ENCODE results near the gene NIPBL. TPM values are rescaled to one million over a fixed set of nuclear protein-coding genes. Genes with fewer than 3 reads are reported as not detected.

NIPBL gene
- total RNA-seq, 2 donors from 2014 or later = 43.2 to 53.6 TPM

DNA sequence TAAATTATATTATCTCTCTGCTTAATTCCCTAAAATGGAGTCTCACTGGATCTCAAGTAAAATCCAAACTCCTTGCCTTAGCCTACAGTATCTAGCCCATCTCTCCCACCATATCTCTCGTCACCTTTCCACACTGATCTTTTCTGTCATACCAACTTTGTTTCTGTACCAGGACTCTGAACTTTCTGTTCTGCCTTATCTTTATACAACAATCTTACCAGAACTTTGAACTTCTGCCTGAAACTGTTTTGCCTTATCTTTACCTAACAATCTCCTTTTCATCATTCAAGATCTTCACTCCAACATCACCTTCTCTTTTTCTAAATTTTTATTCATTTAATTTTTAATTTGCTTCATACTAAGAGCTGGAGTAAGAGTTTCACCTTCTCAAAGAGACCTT lies 233.6 kb downstream of the NIPBL start:
- Histone ChIP-seq H3K36me3 (peaks cover 0 to 4% of the 10 kb centered on the region in 2 donors), H3K4me1 (replicated peaks) (no peaks in the 10 kb centered on the region), H3K9me3 (no peaks in the 10 kb centered on the region), H3K27ac (no peak overlapping the region), H3K4me3 (no peak overlapping the region), H3K27me3 (replicated peaks; ENCODE audit: insufficient read depth) (no peaks in the 10 kb centered on the region)
- intact Hi-C loops (cut with DNase I) = no loop called here
- TF ChIP-seq POLR2AphosphoS5 (IDR thresholded peaks at IDR 0.05) = no peak
- TF ChIP-seq, protein P1, sequence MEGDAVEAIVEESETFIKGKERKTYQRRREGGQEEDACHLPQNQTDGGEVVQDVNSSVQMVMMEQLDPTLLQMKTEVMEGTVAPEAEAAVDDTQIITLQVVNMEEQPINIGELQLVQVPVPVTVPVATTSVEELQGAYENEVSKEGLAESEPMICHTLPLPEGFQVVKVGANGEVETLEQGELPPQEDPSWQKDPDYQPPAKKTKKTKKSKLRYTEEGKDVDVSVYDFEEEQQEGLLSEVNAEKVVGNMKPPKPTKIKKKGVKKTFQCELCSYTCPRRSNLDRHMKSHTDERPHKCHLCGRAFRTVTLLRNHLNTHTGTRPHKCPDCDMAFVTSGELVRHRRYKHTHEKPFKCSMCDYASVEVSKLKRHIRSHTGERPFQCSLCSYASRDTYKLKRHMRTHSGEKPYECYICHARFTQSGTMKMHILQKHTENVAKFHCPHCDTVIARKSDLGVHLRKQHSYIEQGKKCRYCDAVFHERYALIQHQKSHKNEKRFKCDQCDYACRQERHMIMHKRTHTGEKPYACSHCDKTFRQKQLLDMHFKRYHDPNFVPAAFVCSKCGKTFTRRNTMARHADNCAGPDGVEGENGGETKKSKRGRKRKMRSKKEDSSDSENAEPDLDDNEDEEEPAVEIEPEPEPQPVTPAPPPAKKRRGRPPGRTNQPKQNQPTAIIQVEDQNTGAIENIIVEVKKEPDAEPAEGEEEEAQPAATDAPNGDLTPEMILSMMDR (IDR thresholded peaks at IDR 0.05) = no peak
- TF ChIP-seq POLR2A (IDR thresholded peaks at IDR 0.05) = no peak
- 100% methylated on average over 1 of the region's 1 CpG for WGBS
- DNase-seq (ENCODE audit: low spot score) = no peak

DNA sequence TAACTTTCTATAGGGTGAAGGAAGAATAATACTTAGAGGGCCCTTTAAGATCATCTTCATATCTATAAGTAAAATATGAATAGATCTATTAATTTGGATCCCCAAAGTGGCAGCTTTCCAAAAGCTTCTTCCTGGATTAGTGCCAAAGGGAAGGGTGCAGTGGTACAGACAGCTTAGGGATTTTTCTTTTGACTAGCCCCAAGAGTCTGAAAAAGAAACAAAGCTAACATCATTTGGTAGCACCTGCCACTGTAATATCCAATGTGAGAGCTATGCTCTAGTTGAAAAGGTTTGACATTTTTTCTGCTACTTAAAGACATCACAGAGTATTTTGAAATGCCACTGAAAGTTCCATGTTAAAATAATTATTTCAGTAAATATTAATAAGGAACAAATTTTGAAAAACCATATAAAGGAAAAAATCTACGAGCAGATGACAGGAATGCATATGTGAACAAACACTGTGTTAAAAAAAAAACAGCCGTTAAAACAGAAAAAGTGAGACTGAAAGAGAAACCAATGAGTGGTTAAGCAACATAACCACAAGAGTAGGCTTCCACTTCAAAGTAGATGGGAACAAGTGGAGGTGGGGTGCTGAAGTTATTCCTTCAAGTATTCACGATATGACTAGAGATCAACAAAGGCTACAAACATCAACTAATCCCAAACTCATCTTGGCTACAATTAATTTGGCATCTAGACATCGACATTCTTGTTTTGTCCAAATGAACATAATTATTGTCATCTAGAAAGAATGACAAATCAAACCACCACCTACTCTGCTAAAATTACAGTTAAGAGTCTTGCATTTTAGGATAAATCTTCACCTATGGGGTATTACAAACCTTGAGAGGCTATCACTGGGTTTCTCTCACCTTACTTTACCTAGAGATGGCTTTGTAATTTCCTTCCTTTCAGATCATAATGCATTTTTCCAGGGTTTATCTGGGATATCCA lies 235.1 kb downstream of the NIPBL start:
- intact Hi-C loops (cut with DNase I) = no loop called here
- H3K27me3 ChIP-seq (replicated peaks; ENCODE audit: insufficient read depth) = no peaks in the 10 kb centered on the region
- 88% methylated on average over 4 of the region's 4 CpGs for WGBS
- H3K4me1 ChIP-seq (replicated peaks) = no peaks in the 10 kb centered on the region
- no peak overlapping the region for H3K4me3 ChIP-seq
- TF ChIP-seq POLR2AphosphoS5 (IDR thresholded peaks at IDR 0.05) (no peak), POLR2A (IDR thresholded peaks at IDR 0.05) (no peak)
- TF ChIP-seq, protein P1 (IDR thresholded peaks at IDR 0.05) = no peak
- peaks cover 0 to 4% of the 10 kb centered on the region in 2 donors for H3K36me3 ChIP-seq
- no peak overlapping the region for H3K27ac ChIP-seq
- H3K9me3 ChIP-seq = no peaks in the 10 kb centered on the region
- no peak for DNase-seq (ENCODE audit: low spot score)

DNA sequence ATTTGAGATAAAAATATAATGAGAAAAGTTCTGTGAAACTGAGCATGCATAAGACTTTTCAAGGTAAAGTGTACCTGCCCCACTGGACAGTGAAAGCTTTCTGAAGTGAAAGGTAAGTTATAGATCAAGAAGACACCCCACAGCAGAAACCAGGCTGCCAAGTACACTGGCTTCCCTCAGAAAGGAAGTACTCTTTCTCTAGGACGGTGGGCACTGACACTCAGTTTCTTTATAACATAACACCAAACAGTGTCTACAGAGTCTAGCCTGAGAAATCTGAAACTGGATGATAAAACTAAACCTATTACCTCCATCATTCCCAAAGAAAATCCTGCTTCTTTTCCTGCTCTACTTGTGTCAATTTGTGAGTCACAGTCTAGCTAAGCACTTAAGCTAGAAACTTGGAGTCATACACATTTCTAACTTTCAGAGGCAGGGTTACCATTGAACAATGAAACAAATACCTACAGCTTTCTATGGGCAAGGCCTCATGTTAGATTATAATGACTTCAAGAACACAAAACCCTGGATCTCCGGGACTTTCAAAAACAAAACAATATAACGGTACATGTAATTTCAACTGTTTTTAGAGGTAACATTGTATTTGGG lies 235.9 kb downstream of the NIPBL start:
- Histone ChIP-seq H3K27ac (no peak overlapping the region), H3K4me3 (no peak overlapping the region), H3K27me3 (replicated peaks; ENCODE audit: insufficient read depth) (no peaks in the 10 kb centered on the region), H3K36me3 (peaks cover 0 to 4% of the 10 kb centered on the region in 2 donors), H3K4me1 (replicated peaks) (no peaks in the 10 kb centered on the region), H3K9me3 (no peaks in the 10 kb centered on the region)
- intact Hi-C loops (cut with DNase I) = no loop called here
- WGBS = 90% methylated on average over 3 of the region's 3 CpGs
- no peak for DNase-seq (ENCODE audit: low spot score)
- TF ChIP-seq, protein P1 (IDR thresholded peaks at IDR 0.05) = no peak
- TF ChIP-seq POLR2A (IDR thresholded peaks at IDR 0.05) (no peak), POLR2AphosphoS5 (IDR thresholded peaks at IDR 0.05) (no peak)
